ENCODE data around the gene GET4. TPM values are rescaled to one million over a fixed set of nuclear protein-coding genes. Genes with fewer than 3 reads are reported as not detected.

The GET4 gene
- total RNA-seq, 6 experiments from 2014 or later = 15.6 to 38.3 (median 28.3) TPM

- no peaks in the 10 kb centered on the region for H3K9me3 ChIP-seq
- intact Hi-C loops (cut with DNase I) = no loop called here
- no peak overlapping the region for H3K27ac ChIP-seq
- ATAC-seq = no peak
- no peak overlapping the region for H3K4me3 ChIP-seq
- 78% methylated on average over 12 of the region's 16 CpGs for WGBS (ENCODE audit: insufficient coverage, low coverage, low lambda C conversion rate, missing lambda C conversion rate)
- DNase-seq = no peak
- H3K36me3 ChIP-seq = peaks cover 4 to 34% (median 14%) of the 10 kb centered on the region in 4 donors
- peaks cover 0 to 20% (median 9%) of the 10 kb centered on the region in 4 donors for H3K4me1 ChIP-seq
- H3K27me3 ChIP-seq = no peaks in the 10 kb centered on the region
- TF ChIP-seq CTCF (IDR thresholded peaks at IDR 0.05) (no peak), POLR2A (IDR thresholded peaks at IDR 0.05) (no peak)
Measured at GRCh38 chr7:859359-860030, 16.9 kb upstream of the GET4 start.

- Histone ChIP-seq H3K4me3 (no peak overlapping the region), H3K36me3 (peaks cover 4 to 32% (median 14%) of the 10 kb centered on the region in 4 donors), H3K27ac (no peak overlapping the region), H3K9me3 (no peaks in the 10 kb centered on the region), H3K27me3 (no peaks in the 10 kb centered on the region), H3K4me1 (peaks cover 0 to 20% (median 7%) of the 10 kb centered on the region in 4 donors)
- WGBS (ENCODE audit: insufficient coverage, low coverage, low lambda C conversion rate, missing lambda C conversion rate) = 83% methylated on average over 7 of the region's 21 CpGs
- intact Hi-C loops (cut with DNase I) = no loop called here
- ATAC-seq (no peak), DNase-seq (no peak)
- TF ChIP-seq POLR2A (IDR thresholded peaks at IDR 0.05) (no peak), CTCF (IDR thresholded peaks at IDR 0.05) (no peak)
Measured at GRCh38 chr7:860149-860548, 16.2 kb upstream of the GET4 start.

GRCh38 chr7:861222-861621, 15.1 kb upstream of the GET4 start:
- ATAC-seq (peak; percentile 45 to 64 (median 56)), DNase-seq (no peak)
- no peak for TF ChIP-seq POLR2A (IDR thresholded peaks at IDR 0.05)
- TF ChIP-seq CTCF (IDR thresholded peaks at IDR 0.05) = no peak
- H3K4me1 ChIP-seq = peaks cover 0 to 11% (median 3%) of the 10 kb centered on the region in 4 donors
- 53% methylated on average over 5 of the region's 9 CpGs for WGBS (ENCODE audit: insufficient coverage, low coverage, low lambda C conversion rate, missing lambda C conversion rate)
- H3K4me3 ChIP-seq = no peak overlapping the region
- H3K27me3 ChIP-seq = no peaks in the 10 kb centered on the region
- H3K9me3 ChIP-seq = no peaks in the 10 kb centered on the region
- peaks cover 4 to 41% (median 16%) of the 10 kb centered on the region in 4 donors for H3K36me3 ChIP-seq
- H3K27ac ChIP-seq = no peak overlapping the region
- intact Hi-C loops (cut with DNase I) = no loop called here

GRCh38 chr7:862157-862556, 14.2 kb upstream of the GET4 start:
- 91% methylated on average over 6 of the region's 6 CpGs for WGBS (ENCODE audit: insufficient coverage, low coverage, low lambda C conversion rate, missing lambda C conversion rate)
- no peak overlapping the region for H3K4me3 ChIP-seq
- no peak overlapping the region for H3K27ac ChIP-seq
- peaks cover 0 to 6% (median 3%) of the 10 kb centered on the region in 4 donors for H3K4me1 ChIP-seq
- intact Hi-C loops (cut with DNase I) = no loop called here
- DNase-seq = no peak
- H3K27me3 ChIP-seq = no peaks in the 10 kb centered on the region
- no peak for TF ChIP-seq CTCF (IDR thresholded peaks at IDR 0.05)
- TF ChIP-seq POLR2A (IDR thresholded peaks at IDR 0.05) = no peak
- no peak for ATAC-seq
- H3K36me3 ChIP-seq = peaks cover 4 to 41% (median 15%) of the 10 kb centered on the region in 4 donors
- no peaks in the 10 kb centered on the region for H3K9me3 ChIP-seq

Data from right lobe of liver (tissue), 6 donors.